Neural progenitor cell (in vitro differentiated cells): ENCODE results near the gene SMARCD3.

Experiments used
- CTCF ChIP-seq: fragments of 200-600 bp; sonication (generic); IDR thresholded peaks from 2 replicates; pipeline ENCODE4 v1.5.1; 2017; ENCODE audit warnings: antibody characterized with exemption, mild to moderate bottlenecking
- EZH2 ChIP-seq: fragments of 200-600 bp; sonication (generic); IDR thresholded peaks from 2 replicates; pipeline ENCODE4 v1.6.1; 2017; ENCODE audit warnings: antibody characterized with exemption, mild to moderate bottlenecking, moderate library complexity
- EZH2phosphoT487 ChIP-seq: fragments of 200-600 bp; sonication (generic); IDR thresholded peaks from 2 replicates; pipeline ENCODE4 v1.6.1; 2017; ENCODE audit warnings: antibody characterized with exemption

DNA sequence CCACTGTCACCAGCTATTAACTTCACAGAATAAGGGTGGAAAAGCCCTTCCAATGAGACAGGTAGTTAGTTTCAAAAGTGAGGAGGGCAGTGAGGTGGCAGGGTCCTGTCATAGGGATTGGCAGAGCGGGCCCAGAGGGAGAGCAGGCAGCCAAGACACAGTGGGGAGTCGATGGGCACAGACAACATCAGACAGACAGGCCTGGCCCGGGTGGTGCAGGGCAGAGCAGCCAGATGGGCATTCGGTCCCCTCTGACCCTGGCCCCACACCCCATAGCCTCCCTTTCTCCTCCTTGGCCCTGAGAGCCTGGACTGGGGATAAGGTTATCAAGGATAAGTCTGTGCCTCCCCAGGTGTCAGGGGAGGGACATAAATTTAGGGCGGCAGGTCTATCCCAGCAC is 31.4 kb upstream of the SMARCD3 start:
- TF ChIP-seq CTCF (no peak), EZH2 (no peak), EZH2phosphoT487 (no peak)
